Loucy (cell line): ENCODE data around the gene TUBA1C.

Experiments
- H2AFZ ChIP-seq: fragments of 200-600 bp; sonication (generic); 2 replicates; pipeline ENCODE4 v1.6.0; 2016; ENCODE audit warnings: antibody characterized with exemption, mild to moderate bottlenecking, low read length, moderate library complexity
- H3F3A ChIP-seq: fragments of 200-600 bp; 2 replicates; pipeline ENCODE4 v1.6.0; 2016; ENCODE audit warnings: antibody characterized with exemption, low read depth, mild to moderate bottlenecking
- H3K27me3 ChIP-seq: fragments of 200-600 bp; sonication (generic); 2 replicates; pipeline ENCODE4 v1.6.1; 2014; ENCODE audit warnings: low read length, mild to moderate bottlenecking; ENCODE audit not compliant: insufficient read depth, poor library complexity, severe bottlenecking
- H3K36me3 ChIP-seq: fragments of 200-600 bp; sonication (generic); 2 replicates; pipeline ENCODE4 v1.6.1; 2016; ENCODE audit warnings: low read length; ENCODE audit not compliant: insufficient read depth
- H3K4me1 ChIP-seq: fragments of 200-600 bp; sonication (generic); 2 replicates; pipeline ENCODE4 v1.5.1; 2014; ENCODE audit warnings: low read length, mild to moderate bottlenecking; ENCODE audit not compliant: insufficient read depth, poor library complexity, severe bottlenecking
- H3K4me2 ChIP-seq: fragments of 200-600 bp; sonication (generic); 2 replicates; pipeline ENCODE4 v1.6.0; 2014; ENCODE audit warnings: antibody characterized with exemption, low read length, low read depth, mild to moderate bottlenecking; ENCODE audit not compliant: poor library complexity, severe bottlenecking
- H3K4me3 ChIP-seq: fragments of 200-600 bp; sonication (generic); 2 replicates; pipeline ENCODE4 v1.5.1; 2014; ENCODE audit warnings: low read length, mild to moderate bottlenecking, mixed read lengths; ENCODE audit not compliant: poor library complexity, severe bottlenecking
- H3K79me2 ChIP-seq: fragments of 200-600 bp; sonication (generic); 2 replicates; pipeline ENCODE4 v1.6.1; 2014; ENCODE audit warnings: low read length; ENCODE audit not compliant: insufficient read depth
- H3K9ac ChIP-seq: fragments of 200-600 bp; sonication (generic); 2 replicates; pipeline ENCODE4 v1.6.0; 2014; ENCODE audit warnings: mild to moderate bottlenecking, low read depth, low read length, moderate library complexity; ENCODE audit not compliant: poor library complexity, severe bottlenecking
- H3K9me2 ChIP-seq: fragments of 200-600 bp; sonication (generic); replicated peaks from 2 replicates; pipeline ENCODE4 v1.6.1; 2016; ENCODE audit warnings: low read depth, low read length, mixed read lengths
- H3K9me3 ChIP-seq: fragments of 200-600 bp; sonication (generic); 2 replicates; pipeline ENCODE4 v1.6.1; 2014; ENCODE audit warnings: mild to moderate bottlenecking, antibody characterized with exemption, low read length, low read depth; ENCODE audit not compliant: insufficient read depth
- H4K20me1 ChIP-seq: fragments of 200-600 bp; sonication (generic); 2 replicates; pipeline ENCODE4 v1.6.0; 2014; ENCODE audit warnings: antibody characterized with exemption, low read length, mild to moderate bottlenecking; ENCODE audit not compliant: insufficient read depth, poor library complexity, severe bottlenecking
- CTCF ChIP-seq: fragments of 200-600 bp; sonication (generic); conservative IDR thresholded peaks from 2 replicates; pipeline ENCODE4 v1.5.1; 2014; ENCODE audit warnings: mild to moderate bottlenecking, antibody characterized with exemption, low read length
- EZH2phosphoT487 ChIP-seq: fragments of 200-600 bp; IDR thresholded peaks from 2 replicates; pipeline ENCODE4 v1.6.1; 2018; ENCODE audit warnings: antibody characterized with exemption, mild to moderate bottlenecking, moderate library complexity, borderline replicate concordance

The TUBA1C gene

GRCh38 chr12:49230805-49231194 lies 34.1 kb upstream of the TUBA1C start:
- TF ChIP-seq EZH2phosphoT487 (no peak), CTCF (no peak)
- no peaks in the 10 kb centered on the region for H3K79me2 ChIP-seq
- no peak overlapping the region for H3K4me3 ChIP-seq
- H3K9me2 ChIP-seq = no peaks in the 10 kb centered on the region
- no peaks in the 10 kb centered on the region for H3F3A ChIP-seq
- H3K4me2 ChIP-seq = no peak overlapping the region
- H3K4me1 ChIP-seq = peaks cover 9% of the 10 kb centered on the region
- no peak overlapping the region for H3K9ac ChIP-seq
- H4K20me1 ChIP-seq = no peaks in the 10 kb centered on the region
- no peaks in the 10 kb centered on the region for H3K9me3 ChIP-seq
- no peaks in the 10 kb centered on the region for H3K27me3 ChIP-seq
- no peak overlapping the region for H2AFZ ChIP-seq
- H3K36me3 ChIP-seq = no peaks in the 10 kb centered on the region

GRCh38 chr12:49231878-49232655 lies 32.8 kb upstream of the TUBA1C start:
- peak overlapping the region; percentile 76 for H3K4me2 ChIP-seq
- no peaks in the 10 kb centered on the region for H3K36me3 ChIP-seq
- peaks cover 9% of the 10 kb centered on the region for H3K4me1 ChIP-seq
- H2AFZ ChIP-seq = no peak overlapping the region
- peak overlapping the region; percentile 82 for H3K9ac ChIP-seq
- no peaks in the 10 kb centered on the region for H3K9me2 ChIP-seq
- no peaks in the 10 kb centered on the region for H3K9me3 ChIP-seq
- H4K20me1 ChIP-seq = no peaks in the 10 kb centered on the region
- no peaks in the 10 kb centered on the region for H3K79me2 ChIP-seq
- H3K4me3 ChIP-seq = no peak overlapping the region
- no peaks in the 10 kb centered on the region for H3F3A ChIP-seq
- TF ChIP-seq CTCF = no peak
- no peak for TF ChIP-seq EZH2phosphoT487
- H3K27me3 ChIP-seq = no peaks in the 10 kb centered on the region

- peak overlapping the region; percentile 86; the same call in 1 of the 2 replicates for H2AFZ ChIP-seq
- H3K4me3 ChIP-seq = peak overlapping the region; percentile 86
- H3K9me2 ChIP-seq = no peaks in the 10 kb centered on the region
- no peak for TF ChIP-seq CTCF
- no peak for TF ChIP-seq EZH2phosphoT487
- H4K20me1 ChIP-seq = no peaks in the 10 kb centered on the region
- no peaks in the 10 kb centered on the region for H3K79me2 ChIP-seq
- H3K4me2 ChIP-seq = peak overlapping the region; percentile 76
- no peaks in the 10 kb centered on the region for H3K27me3 ChIP-seq
- H3K4me1 ChIP-seq = peaks cover 9% of the 10 kb centered on the region
- no peaks in the 10 kb centered on the region for H3F3A ChIP-seq
- H3K9ac ChIP-seq = peak overlapping the region; percentile 82
- no peaks in the 10 kb centered on the region for H3K9me3 ChIP-seq
- H3K36me3 ChIP-seq = no peaks in the 10 kb centered on the region
Measured at GRCh38 chr12:49232940-49233841, 31.7 kb upstream of the TUBA1C start.
